Measurements from ENCODE around the gene TTC12.

Gene TTC12

GRCh38 chr11:113377681-113378412 is 63.5 kb downstream of the TTC12 start:
- no peak for DNase-seq

- no peak for DNase-seq
Observed at GRCh38 chr11:113378692-113379091, 64.3 kb downstream of the TTC12 start.

GRCh38 chr11:113382121-113382520 is 67.7 kb downstream of the TTC12 start:
- no peak for DNase-seq

- no peak for DNase-seq
Observed at GRCh38 chr11:113384551-113384950, 70.2 kb downstream of the TTC12 start.

- no peak for DNase-seq
Observed at GRCh38 chr11:113385749-113386148, 71.4 kb downstream of the TTC12 start.

GRCh38 chr11:113386866-113387265 is 72.5 kb downstream of the TTC12 start:
- no peak for DNase-seq

- DNase-seq, result no peak
Observed at GRCh38 chr11:113387605-113388211, 73.3 kb downstream of the TTC12 start, which contains the start of gene ANKK1. Gene ANKK1, plus strand, starts transcription at chr11:113387779. Its CDS starts 106 bp downstream, at chr11:113387885.

GRCh38 chr11:113389272-113389671 is 74.9 kb downstream of the TTC12 start:
- no peak for DNase-seq

GRCh38 chr11:113392236-113392921 is 78.0 kb downstream of the TTC12 start:
- no peak for DNase-seq

GRCh38 chr11:113393501-113393985 is 79.2 kb downstream of the TTC12 start:
- DNase-seq, result no peak

- no peak for DNase-seq
Observed at GRCh38 chr11:113394919-113395318, 80.5 kb downstream of the TTC12 start.

GRCh38 chr11:113395782-113396336 is 81.5 kb downstream of the TTC12 start:
- no peak for DNase-seq

- no peak for DNase-seq
Observed at GRCh38 chr11:113396690-113397089, 82.3 kb downstream of the TTC12 start.

GRCh38 chr11:113397212-113397611 is 82.8 kb downstream of the TTC12 start:
- DNase-seq, result no peak

GRCh38 chr11:113397821-113398220 is 83.4 kb downstream of the TTC12 start:
- no peak for DNase-seq

- no peak for DNase-seq
Observed at GRCh38 chr11:113398669-113399430, 84.5 kb downstream of the TTC12 start.

- no peak for DNase-seq
Observed at GRCh38 chr11:113400631-113401230, 86.3 kb downstream of the TTC12 start.

GRCh38 chr11:113401718-113402117 is 87.3 kb downstream of the TTC12 start:
- DNase-seq, result no peak

GRCh38 chr11:113404859-113405430 is 90.6 kb downstream of the TTC12 start:
- DNase-seq, result no peak

- no peak for DNase-seq
Observed at GRCh38 chr11:113405724-113406478, 91.5 kb downstream of the TTC12 start.

GRCh38 chr11:113407163-113407562 is 92.8 kb downstream of the TTC12 start:
- DNase-seq, result no peak
